Thoracic aorta (tissue), 2 donors: ENCODE data around the gene ENOX1. TPM values are rescaled to one million over a fixed set of nuclear protein-coding genes. Genes with fewer than 3 reads are reported as not detected.

Experiments
- ATAC-seq: fragments of 150-250 bp; one replicate; pipeline ENCODE4 v1.8.0; 2017; ENCODE audit warnings: low read depth; ENCODE audit not compliant: insufficient number of reproducible peaks, low FRiP score
- DNase-seq: peaks from one replicate; pipeline ENCODE4 v3.0.0-alpha.2; 2020; ENCODE audit warnings: low spot score
- H3K27ac ChIP-seq, 2 donors: fragments of 200-600 bp; sonication (generic); 1 replicate in 1 of 2; 2 replicates in 1 of 2; pipeline ENCODE4 v1.5.1; 2016; ENCODE audit warnings: mild to moderate bottlenecking in 2 of 2, moderate library complexity in 2 of 2
- H3K27me3 ChIP-seq: fragments of 200-600 bp; sonication (generic); replicated peaks from 2 replicates; pipeline ENCODE4 v1.6.0; 2016; ENCODE audit warnings: mild to moderate bottlenecking; ENCODE audit not compliant: insufficient read depth
- H3K36me3 ChIP-seq: fragments of 200-600 bp; sonication (generic); one replicate; pipeline ENCODE4 v1.5.1; 2016
- H3K4me1 ChIP-seq, 2 donors: fragments of 200-600 bp; sonication (generic); 1 replicate in 1 of 2; 2 replicates in 1 of 2; pipeline versions ENCODE4 v1.5.1 to v1.6.0; 2016; ENCODE audit warnings: low read depth in 2 of 2, mild to moderate bottlenecking in 1 of 2; ENCODE audit not compliant: control insufficient read depth in 1 of 2
- H3K4me3 ChIP-seq: fragments of 200-600 bp; sonication (generic); 2 replicates; pipeline ENCODE4 v1.5.1; 2016; ENCODE audit warnings: mild to moderate bottlenecking
- H3K9me3 ChIP-seq: fragments of 200-600 bp; sonication (generic); 2 replicates; pipeline ENCODE4 v1.5.1; 2016
- total RNA-seq, 2 donors: library from RNA; depleted of rRNA; stranded (reverse); fragments of >200 nt; gene quantifications; one replicate each; pipeline versions ENCODE4 v1.1.0 to v1.2.3, GENCODE V29; 2016
- TF ChIP-seq, protein P1 (sequence below): fragments of 200-600 bp; sonication (generic); IDR thresholded peaks from one replicate; pipeline ENCODE4 v1.5.1; 2019; ENCODE audit warnings: antibody characterized with exemption

ENOX1 gene
- total RNA-seq, 2 donors from 2014 or later: 0.41 to 2.3 TPM

DNA sequence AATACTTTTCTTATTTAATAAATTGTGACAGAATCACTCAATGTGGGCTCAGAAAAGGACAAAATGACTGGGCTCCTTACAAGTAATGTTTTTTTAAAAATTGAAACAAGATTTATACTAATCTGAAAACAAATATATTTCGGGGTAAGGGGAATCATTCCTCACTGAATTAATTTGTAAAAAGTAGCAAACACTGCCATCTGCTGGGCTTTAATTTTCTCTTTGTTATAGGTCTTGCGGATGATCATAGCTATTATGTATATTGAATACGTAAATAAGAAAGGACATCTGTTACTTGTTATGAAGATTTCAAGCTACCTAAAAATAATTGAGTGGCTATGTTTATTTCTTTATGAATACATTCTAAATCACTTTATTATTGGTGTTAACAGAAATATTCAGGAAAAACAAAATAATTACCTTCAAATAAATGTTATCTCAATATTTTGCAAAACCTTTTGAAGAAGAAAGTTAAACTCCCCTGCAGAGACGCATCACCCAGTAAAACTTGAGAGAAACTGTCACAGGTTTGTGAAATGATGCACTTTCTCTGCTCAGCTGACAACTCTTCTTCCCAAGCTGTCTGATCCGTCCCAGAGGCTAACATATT, 17.8 kb upstream of the ENOX1 start:
- no peak overlapping the region for H3K4me3 ChIP-seq
- peaks cover 5% of the 10 kb centered on the region in 2 donors for H3K4me1 ChIP-seq
- DNase-seq: no peak
- no peak overlapping the region for H3K27ac ChIP-seq
- H3K36me3 ChIP-seq: no peaks in the 10 kb centered on the region
- no peaks in the 10 kb centered on the region for H3K9me3 ChIP-seq
- no peaks in the 10 kb centered on the region for H3K27me3 ChIP-seq
- no peak for ATAC-seq
- TF ChIP-seq, protein P1, sequence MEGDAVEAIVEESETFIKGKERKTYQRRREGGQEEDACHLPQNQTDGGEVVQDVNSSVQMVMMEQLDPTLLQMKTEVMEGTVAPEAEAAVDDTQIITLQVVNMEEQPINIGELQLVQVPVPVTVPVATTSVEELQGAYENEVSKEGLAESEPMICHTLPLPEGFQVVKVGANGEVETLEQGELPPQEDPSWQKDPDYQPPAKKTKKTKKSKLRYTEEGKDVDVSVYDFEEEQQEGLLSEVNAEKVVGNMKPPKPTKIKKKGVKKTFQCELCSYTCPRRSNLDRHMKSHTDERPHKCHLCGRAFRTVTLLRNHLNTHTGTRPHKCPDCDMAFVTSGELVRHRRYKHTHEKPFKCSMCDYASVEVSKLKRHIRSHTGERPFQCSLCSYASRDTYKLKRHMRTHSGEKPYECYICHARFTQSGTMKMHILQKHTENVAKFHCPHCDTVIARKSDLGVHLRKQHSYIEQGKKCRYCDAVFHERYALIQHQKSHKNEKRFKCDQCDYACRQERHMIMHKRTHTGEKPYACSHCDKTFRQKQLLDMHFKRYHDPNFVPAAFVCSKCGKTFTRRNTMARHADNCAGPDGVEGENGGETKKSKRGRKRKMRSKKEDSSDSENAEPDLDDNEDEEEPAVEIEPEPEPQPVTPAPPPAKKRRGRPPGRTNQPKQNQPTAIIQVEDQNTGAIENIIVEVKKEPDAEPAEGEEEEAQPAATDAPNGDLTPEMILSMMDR: peak; percentile 47

DNA sequence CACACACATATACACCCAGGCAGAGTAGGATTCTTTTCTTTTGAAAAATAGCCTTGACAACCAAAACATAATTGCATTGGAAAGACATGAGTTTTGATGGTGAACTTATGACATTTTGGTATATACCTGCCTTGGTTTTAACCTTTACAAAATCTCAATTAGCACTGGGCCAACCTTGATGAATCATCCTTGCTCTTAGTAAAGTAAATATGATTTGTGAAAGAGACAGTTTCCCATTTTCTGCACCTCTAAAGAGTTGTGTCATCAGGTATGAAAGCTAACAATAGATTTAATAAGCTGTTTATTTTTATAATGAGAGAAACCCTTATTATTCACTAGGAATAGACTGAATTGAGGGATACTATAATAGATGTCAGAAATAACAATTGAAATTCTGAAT, 15.7 kb upstream of the ENOX1 start:
- Histone ChIP-seq H3K36me3 (no peaks in the 10 kb centered on the region), H3K9me3 (no peaks in the 10 kb centered on the region), H3K27me3 (no peaks in the 10 kb centered on the region), H3K27ac (no peak overlapping the region), H3K4me1 (peaks cover 5% of the 10 kb centered on the region in 2 donors), H3K4me3 (no peak overlapping the region)
- TF ChIP-seq, protein P1: no peak
- DNase-seq (no peak), ATAC-seq (no peak)

DNA sequence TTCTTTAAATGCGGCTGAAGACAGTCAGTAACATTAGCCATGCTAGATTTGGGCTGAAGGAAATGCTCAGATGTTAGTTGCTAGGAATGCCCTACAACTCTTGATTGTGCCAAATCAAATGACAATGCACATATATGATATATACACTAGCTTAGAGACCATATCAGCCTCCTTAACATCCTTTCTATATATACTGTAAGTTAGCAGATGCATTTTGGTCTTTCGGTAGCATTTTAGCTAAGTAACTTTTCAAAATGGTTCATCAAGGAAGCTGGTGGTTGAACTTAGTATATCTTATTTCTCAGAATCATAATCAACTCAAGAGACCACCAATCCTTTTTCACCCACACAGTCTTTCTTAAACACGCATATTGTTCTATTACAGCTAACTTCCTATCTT, 14.1 kb upstream of the ENOX1 start:
- no peak overlapping the region for H3K4me3 ChIP-seq
- no peak for DNase-seq
- no peak for ATAC-seq
- H3K36me3 ChIP-seq: no peaks in the 10 kb centered on the region
- TF ChIP-seq, protein P1: no peak
- no peaks in the 10 kb centered on the region for H3K27me3 ChIP-seq
- H3K9me3 ChIP-seq: no peaks in the 10 kb centered on the region
- H3K27ac ChIP-seq: no peak overlapping the region
- H3K4me1 ChIP-seq: peaks cover 5% of the 10 kb centered on the region in 2 donors

DNA sequence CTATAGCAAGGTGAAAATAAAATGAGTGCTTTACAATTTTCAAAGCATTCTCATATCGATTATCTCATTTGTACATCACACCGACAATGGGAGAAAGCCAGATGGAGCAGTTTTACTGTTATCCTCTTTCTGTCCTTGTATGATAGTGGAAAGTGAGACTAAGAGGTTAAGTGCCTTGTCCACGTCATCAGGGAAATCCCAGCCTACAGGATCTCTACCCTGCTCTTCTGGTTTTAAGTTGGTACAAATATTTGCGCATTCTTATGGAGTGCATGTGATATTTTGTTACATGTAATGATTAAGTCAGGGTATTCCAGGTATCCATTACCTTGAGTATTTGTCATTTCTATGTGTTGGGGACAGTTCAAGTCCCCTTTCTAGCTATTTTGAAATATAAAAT, 12.4 kb upstream of the ENOX1 start:
- Histone ChIP-seq H3K9me3 (no peaks in the 10 kb centered on the region), H3K36me3 (no peaks in the 10 kb centered on the region), H3K27me3 (no peaks in the 10 kb centered on the region), H3K4me1 (no peaks in the 10 kb centered on the region), H3K27ac (no peak overlapping the region), H3K4me3 (no peak overlapping the region)
- ATAC-seq (no peak), DNase-seq (no peak)
- TF ChIP-seq, protein P1: no peak

DNA sequence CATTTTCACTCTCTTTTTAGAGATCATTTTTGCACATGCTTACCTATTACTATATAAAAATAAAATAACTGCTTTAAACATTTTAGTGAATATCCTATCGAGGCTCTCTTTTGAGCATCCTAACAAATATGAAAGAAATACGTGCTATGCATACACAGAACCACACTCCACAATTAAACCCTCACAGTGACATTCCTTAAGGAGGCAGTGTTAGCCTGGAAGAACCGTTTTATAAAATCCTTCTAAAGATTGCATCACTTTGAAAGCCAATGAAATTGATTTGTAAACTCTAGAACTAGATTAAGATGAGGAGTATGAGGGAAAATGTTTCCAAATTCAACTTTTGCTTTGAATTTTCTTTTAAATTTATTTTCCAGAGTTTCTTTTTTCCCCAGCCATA, 11.1 kb upstream of the ENOX1 start:
- Histone ChIP-seq H3K4me1 (no peaks in the 10 kb centered on the region), H3K27ac (no peak overlapping the region), H3K9me3 (no peaks in the 10 kb centered on the region), H3K27me3 (no peaks in the 10 kb centered on the region), H3K36me3 (no peaks in the 10 kb centered on the region), H3K4me3 (no peak overlapping the region)
- ATAC-seq (no peak), DNase-seq (no peak)
- TF ChIP-seq, protein P1: no peak
